KBM-7 (cell line): Measurements from ENCODE around the gene HOXB5.

ENCODE experiments used
- DNase-seq: peaks from one replicate; pipeline ENCODE4 v3.0.0-alpha.2; 2015
- in situ Hi-C: fragments of 300-500 bp; cut with MboI; formaldehyde crosslinking; loops from 2 replicates; pipeline ENCODE4 v1.14.3; 2020; ENCODE audit warnings: low sequenced_read_pairs, low pct_unique_long_range_greater_than_20kb, mixed read lengths

Gene HOXB5

GRCh38 chr17:48594538-48595277 is 1.1 kb upstream of the HOXB5 start:
- DNase-seq, result no peak
- in situ Hi-C loops, result no loop called here

- in situ Hi-C loops, result no loop called here
- peak; percentile 92 for DNase-seq
Observed at GRCh38 chr17:48593840-48594537, 410 bp upstream of the HOXB5 start.

GRCh38 chr17:48592577-48592976 is 1.0 kb downstream of the HOXB5 start:
- DNase-seq, result no peak
- in situ Hi-C loops, result no loop called here

GRCh38 chr17:48592057-48592514 is 1.5 kb downstream of the HOXB5 start:
- in situ Hi-C loops, result no loop called here
- no peak for DNase-seq

- in situ Hi-C loops, result no loop called here
- DNase-seq, result no peak
Observed at GRCh38 chr17:48591255-48592056, 2.1 kb downstream of the HOXB5 start.

GRCh38 chr17:48590607-48591161 is 2.9 kb downstream of the HOXB5 start:
- DNase-seq, result no peak
- in situ Hi-C loops, result no loop called here

- in situ Hi-C loops, result no loop called here
- DNase-seq, result no peak
Observed at GRCh38 chr17:48589831-48590606, 3.6 kb downstream of the HOXB5 start, which contains the start of gene HOXB3. Gene HOXB3 (minus strand): TSS chr17:48590241. CDS start chr17:48552474, 37,767 bp downstream.

GRCh38 chr17:48589060-48589830 is 4.3 kb downstream of the HOXB5 start:
- in situ Hi-C loops, result no loop called here
- DNase-seq, result no peak

GRCh38 chr17:48588528-48588927 is 5.1 kb downstream of the HOXB5 start:
- DNase-seq, result no peak
- in situ Hi-C loops, result no loop called here

- no peak for DNase-seq
- in situ Hi-C loops, result no loop called here
Observed at GRCh38 chr17:48588074-48588415, 5.5 kb downstream of the HOXB5 start.

- in situ Hi-C loops, result no loop called here
- DNase-seq, result peak; percentile 55
Observed at GRCh38 chr17:48587276-48588073, 6.1 kb downstream of the HOXB5 start.

GRCh38 chr17:48586355-48587258 is 7.0 kb downstream of the HOXB5 start:
- no peak for DNase-seq
- in situ Hi-C loops, result no loop called here

GRCh38 chr17:48584223-48584741 is 9.3 kb downstream of the HOXB5 start:
- DNase-seq, result no peak
- in situ Hi-C loops, result no loop called here

- no peak for DNase-seq
- in situ Hi-C loops, result no loop called here
Observed at GRCh38 chr17:48583708-48584222, 9.8 kb downstream of the HOXB5 start.

GRCh38 chr17:48582750-48583069 is 10.9 kb downstream of the HOXB5 start:
- DNase-seq, result no peak
- in situ Hi-C loops, result no loop called here
